ENCODE results near the gene CABP7. TPM values are rescaled to one million over a fixed set of nuclear protein-coding genes. Genes with fewer than 3 reads are reported as not detected.
A peak's percentile ranks its signal among the peaks of the same experiment; 100 is the strongest.

Gene CABP7
- total RNA-seq, 1 experiment from 2014 or later, result not detected

DNA sequence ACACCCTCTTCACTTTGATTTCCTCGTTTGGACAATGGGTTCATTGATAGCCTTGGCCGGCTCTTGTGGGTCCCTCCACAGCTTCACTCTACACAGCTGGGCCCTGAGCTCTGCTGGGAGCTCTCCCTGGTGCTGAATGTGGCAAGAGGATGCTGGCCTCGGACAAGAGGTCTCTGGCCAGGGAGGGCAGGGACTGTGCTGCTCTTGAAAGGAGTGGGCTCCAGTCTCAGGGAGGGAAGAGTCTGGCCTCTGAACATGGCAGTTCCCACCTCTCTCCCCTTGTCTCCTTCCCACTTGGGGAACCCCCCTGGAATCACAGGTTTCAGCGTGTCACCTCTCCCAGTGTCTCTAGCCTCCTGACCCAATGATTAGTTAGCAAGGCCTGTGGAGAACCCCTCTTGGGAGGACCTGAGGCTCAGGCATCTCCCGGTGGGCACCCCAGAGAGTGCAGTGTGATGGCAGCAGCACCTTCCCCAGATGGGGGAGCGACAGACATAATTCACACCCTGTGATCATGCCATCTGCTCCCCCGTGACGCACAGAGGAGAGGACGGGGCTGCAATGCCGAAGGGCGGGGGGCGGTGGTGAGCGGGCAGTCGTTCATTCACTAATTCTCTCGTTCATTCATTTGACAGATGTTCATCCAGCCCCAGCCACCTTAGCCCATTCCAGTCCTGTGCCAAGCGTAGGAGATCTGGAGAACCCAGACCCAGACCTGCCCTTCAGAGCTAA, 2.8 kb upstream of the CABP7 start:
- TF ChIP-seq CTCF (conservative IDR thresholded peaks at IDR 0.05; ENCODE audit: low read depth, low read length), result no peak
- ChIA-PET CTCF (interaction anchor here (0.6 kb wide), 1 partner anchor 10 kb away, joined by 9 read pairs; no protein-coding TSS in a partner anchor), POLR2A (ENCODE audit: low non-redundant PET) (no interaction called here)
- DNase-seq (ENCODE audit: low spot score), result peak; percentile 59
- H3K27me3 ChIP-seq (replicated peaks; ENCODE audit: insufficient read depth, low read depth, low read length, poor library complexity), result peaks cover 44% of the 10 kb centered on the region
- no peaks in the 10 kb centered on the region for H3K4me1 ChIP-seq (ENCODE audit: insufficient read depth, low read length, poor library complexity, severe bottlenecking)
- no peak overlapping the region for H3K27ac ChIP-seq (ENCODE audit: low read depth, low read length, poor library complexity, severe bottlenecking)
- no TSS peak for BruUV-seq (replicated peaks)
- H3K36me3 ChIP-seq (ENCODE audit: insufficient read depth, low read length, poor library complexity, severe bottlenecking), result no peaks in the 10 kb centered on the region
- H3K9me3 ChIP-seq (ENCODE audit: low read depth, low read length, poor library complexity, severe bottlenecking), result no peaks in the 10 kb centered on the region
- H3K4me3 ChIP-seq (ENCODE audit: low read depth, low read length, poor library complexity, severe bottlenecking), result no peak overlapping the region
- intact Hi-C loops (cut with micrococcal nuclease; ENCODE audit: unreplicated experiment), result no loop called here

DNA sequence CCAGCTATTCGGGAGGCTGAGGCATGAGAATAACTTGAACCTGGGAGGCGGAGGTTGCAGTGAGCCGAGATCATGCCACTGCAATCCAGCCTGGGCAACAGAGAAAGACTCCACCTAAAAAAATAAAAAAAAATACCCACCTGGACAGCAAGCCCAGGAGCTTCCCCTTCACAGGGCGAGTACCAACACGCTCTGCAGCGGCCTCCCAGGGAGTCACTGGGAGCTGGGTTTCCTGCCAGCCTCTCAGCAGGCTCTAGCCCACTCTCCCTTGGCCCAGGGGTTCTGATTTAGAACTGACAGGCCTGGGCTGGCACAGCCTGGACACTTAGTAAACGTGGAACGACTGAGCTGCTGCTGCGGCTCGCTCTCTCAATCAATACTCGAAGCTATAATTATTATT, 2.0 kb upstream of the CABP7 start:
- H3K27me3 ChIP-seq (replicated peaks; ENCODE audit: insufficient read depth, low read depth, low read length, poor library complexity), result peaks cover 50% of the 10 kb centered on the region
- H3K4me1 ChIP-seq (ENCODE audit: insufficient read depth, low read length, poor library complexity, severe bottlenecking), result no peaks in the 10 kb centered on the region
- no peaks in the 10 kb centered on the region for H3K36me3 ChIP-seq (ENCODE audit: insufficient read depth, low read length, poor library complexity, severe bottlenecking)
- ChIA-PET POLR2A (ENCODE audit: low non-redundant PET) (interaction anchor here (0.6 kb wide), 1 partner anchor 214 kb away, joined by 5 read pairs; no protein-coding TSS in a partner anchor), CTCF (interaction anchor here (0.5 to 0.6 kb wide), 2 partner anchors 9 to 166 kb away, joined by 4 to 9 read pairs; no protein-coding TSS in a partner anchor)
- no peak overlapping the region for H3K4me3 ChIP-seq (ENCODE audit: low read depth, low read length, poor library complexity, severe bottlenecking)
- BruUV-seq (replicated peaks), result no TSS peak
- H3K27ac ChIP-seq (ENCODE audit: low read depth, low read length, poor library complexity, severe bottlenecking), result no peak overlapping the region
- TF ChIP-seq CTCF (conservative IDR thresholded peaks at IDR 0.05; ENCODE audit: low read depth, low read length) (no peak), EZH2 (IDR thresholded peaks at IDR 0.05; ENCODE audit: borderline replicate concordance, low read depth, low read length, poor library complexity, severe bottlenecking) (no peak)
- no peak for DNase-seq (ENCODE audit: low spot score)
- no peaks in the 10 kb centered on the region for H3K9me3 ChIP-seq (ENCODE audit: low read depth, low read length, poor library complexity, severe bottlenecking)
- intact Hi-C loops (cut with micrococcal nuclease; ENCODE audit: unreplicated experiment), result no loop called here

GRCh38 chr22:29718949-29719898, 579 bp upstream of the CABP7 start:
- Histone ChIP-seq H3K27ac (ENCODE audit: low read depth, low read length, poor library complexity, severe bottlenecking) (no peak overlapping the region), H3K4me1 (ENCODE audit: insufficient read depth, low read length, poor library complexity, severe bottlenecking) (no peaks in the 10 kb centered on the region), H3K9me3 (ENCODE audit: low read depth, low read length, poor library complexity, severe bottlenecking) (no peaks in the 10 kb centered on the region), H3K36me3 (ENCODE audit: insufficient read depth, low read length, poor library complexity, severe bottlenecking) (no peaks in the 10 kb centered on the region), H3K27me3 (replicated peaks; ENCODE audit: insufficient read depth, low read depth, low read length, poor library complexity) (peaks cover 50% of the 10 kb centered on the region), H3K4me3 (ENCODE audit: low read depth, low read length, poor library complexity, severe bottlenecking) (no peak overlapping the region)
- no peak for TF ChIP-seq CTCF (conservative IDR thresholded peaks at IDR 0.05; ENCODE audit: low read depth, low read length)
- peak; percentile 84 for TF ChIP-seq EZH2 (IDR thresholded peaks at IDR 0.05; ENCODE audit: borderline replicate concordance, low read depth, low read length, poor library complexity, severe bottlenecking)
- intact Hi-C loops (cut with micrococcal nuclease; ENCODE audit: unreplicated experiment), result no loop called here
- ChIA-PET CTCF (no interaction called here), POLR2A (ENCODE audit: low non-redundant PET) (no interaction called here)
- no TSS peak for BruUV-seq (replicated peaks)
- DNase-seq (ENCODE audit: low spot score), result no peak

Data from A673 (cell line).